ENCODE data around the gene HDDC3.

The HDDC3 gene

GRCh38 chr15:90891346-90891949, 40.9 kb downstream of the HDDC3 start:
- no peak for DNase-seq (ENCODE audit: low read depth)

- no peak for DNase-seq (ENCODE audit: low read depth)
Measured at GRCh38 chr15:90890839-90891238, 41.5 kb downstream of the HDDC3 start.

GRCh38 chr15:90889736-90890456, 42.5 kb downstream of the HDDC3 start:
- no peak for DNase-seq (ENCODE audit: low read depth)

GRCh38 chr15:90889313-90889730, 43.0 kb downstream of the HDDC3 start:
- DNase-seq (ENCODE audit: low read depth), result no peak

GRCh38 chr15:90887037-90887481, 45.3 kb downstream of the HDDC3 start:
- no peak for DNase-seq (ENCODE audit: low read depth)

- DNase-seq (ENCODE audit: low read depth), result no peak
Measured at GRCh38 chr15:90886291-90886614, 46.1 kb downstream of the HDDC3 start.

- DNase-seq (ENCODE audit: low read depth), result peak; percentile 70
Measured at GRCh38 chr15:90885432-90886290, 46.7 kb downstream of the HDDC3 start.

- no peak for DNase-seq (ENCODE audit: low read depth)
Measured at GRCh38 chr15:90884719-90885431, 47.5 kb downstream of the HDDC3 start.

GRCh38 chr15:90883976-90884718, 48.2 kb downstream of the HDDC3 start, which contains the start of gene FES:
FES (plus strand) TSS chr15:90884504; CDS start chr15:90885046, 542 bp downstream.
- no peak for DNase-seq (ENCODE audit: low read depth)

GRCh38 chr15:90883526-90883975, 48.8 kb downstream of the HDDC3 start:
- DNase-seq (ENCODE audit: low read depth), result no peak

- no peak for DNase-seq (ENCODE audit: low read depth)
Measured at GRCh38 chr15:90882781-90883525, 49.4 kb downstream of the HDDC3 start.

- no peak for DNase-seq (ENCODE audit: low read depth)
Measured at GRCh38 chr15:90881978-90882721, 50.2 kb downstream of the HDDC3 start.

GRCh38 chr15:90881181-90881977, 51.0 kb downstream of the HDDC3 start:
- DNase-seq (ENCODE audit: low read depth), result no peak

GRCh38 chr15:90880381-90881145, 51.8 kb downstream of the HDDC3 start:
- DNase-seq (ENCODE audit: low read depth), result no peak
